ENCODE results near the gene SMIM10. TPM values are rescaled to one million over a fixed set of nuclear protein-coding genes. Genes with fewer than 3 reads are reported as not detected.
"Not testable (repeated sequence)": the region's sequence is repeated elsewhere in the genome, so short reads cannot be mapped to it uniquely, and the experiment has no call there.

SMIM10 gene
- total RNA-seq, 1 donor from 2014 or later = not detected

DNA sequence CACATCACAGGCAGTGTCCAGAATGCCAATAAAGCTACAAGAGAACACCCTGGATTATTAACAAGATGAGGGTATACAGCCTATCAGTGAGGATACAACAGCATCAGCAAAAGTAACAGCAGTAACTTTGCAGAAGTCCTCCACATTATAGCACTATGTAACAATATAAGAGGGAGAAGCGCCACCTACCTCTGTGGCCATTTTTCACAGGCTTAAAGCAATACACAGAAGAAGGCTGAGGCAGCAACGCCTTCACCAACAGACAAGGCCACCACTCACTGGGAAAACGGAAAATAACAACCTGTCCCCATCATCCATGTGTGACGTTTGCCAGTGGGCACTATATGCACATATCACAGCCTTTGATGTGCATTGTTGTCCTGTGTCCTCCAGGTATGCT lies 19.0 kb downstream of the SMIM10 start:
- H3K27me3 Mint-ChIP-seq (ENCODE audit: unreplicated experiment) = peaks cover 2% of the 10 kb centered on the region

DNA sequence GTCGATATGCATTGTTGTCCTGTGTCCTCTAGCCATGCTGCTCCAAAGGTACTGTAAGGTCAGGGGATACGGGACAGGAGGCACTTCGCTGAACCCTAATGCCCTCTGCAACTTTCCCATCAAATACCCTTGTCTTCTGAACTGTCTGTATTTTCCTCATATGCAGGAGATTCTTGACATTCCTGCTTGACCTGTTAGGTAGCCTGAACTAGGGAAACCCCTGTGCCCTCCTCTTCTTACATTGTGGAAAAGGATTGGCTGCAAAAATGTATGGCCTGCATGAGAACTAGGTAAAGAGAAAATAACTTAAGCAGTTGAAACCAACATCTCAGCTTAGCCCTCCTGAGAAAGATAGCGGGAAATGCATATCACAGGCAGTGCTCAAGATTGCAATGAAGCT lies 20.1 kb downstream of the SMIM10 start:
- Mint-ChIP-seq H3K27me3 (ENCODE audit: unreplicated experiment) (peaks cover 2% of the 10 kb centered on the region), H3K4me3 (ENCODE audit: unreplicated experiment) (no peak overlapping the region), H3K9me3 (ENCODE audit: unreplicated experiment) (no peaks in the 10 kb centered on the region), H3K27ac (ENCODE audit: unreplicated experiment) (no peak overlapping the region), H3K4me1 (ENCODE audit: low read depth, unreplicated experiment) (peaks cover 5% of the 10 kb centered on the region), H3K36me3 (ENCODE audit: unreplicated experiment) (no peaks in the 10 kb centered on the region)
- TF ChIP-seq, protein P1, sequence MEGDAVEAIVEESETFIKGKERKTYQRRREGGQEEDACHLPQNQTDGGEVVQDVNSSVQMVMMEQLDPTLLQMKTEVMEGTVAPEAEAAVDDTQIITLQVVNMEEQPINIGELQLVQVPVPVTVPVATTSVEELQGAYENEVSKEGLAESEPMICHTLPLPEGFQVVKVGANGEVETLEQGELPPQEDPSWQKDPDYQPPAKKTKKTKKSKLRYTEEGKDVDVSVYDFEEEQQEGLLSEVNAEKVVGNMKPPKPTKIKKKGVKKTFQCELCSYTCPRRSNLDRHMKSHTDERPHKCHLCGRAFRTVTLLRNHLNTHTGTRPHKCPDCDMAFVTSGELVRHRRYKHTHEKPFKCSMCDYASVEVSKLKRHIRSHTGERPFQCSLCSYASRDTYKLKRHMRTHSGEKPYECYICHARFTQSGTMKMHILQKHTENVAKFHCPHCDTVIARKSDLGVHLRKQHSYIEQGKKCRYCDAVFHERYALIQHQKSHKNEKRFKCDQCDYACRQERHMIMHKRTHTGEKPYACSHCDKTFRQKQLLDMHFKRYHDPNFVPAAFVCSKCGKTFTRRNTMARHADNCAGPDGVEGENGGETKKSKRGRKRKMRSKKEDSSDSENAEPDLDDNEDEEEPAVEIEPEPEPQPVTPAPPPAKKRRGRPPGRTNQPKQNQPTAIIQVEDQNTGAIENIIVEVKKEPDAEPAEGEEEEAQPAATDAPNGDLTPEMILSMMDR (IDR thresholded peaks at IDR 0.05; ENCODE audit: partially characterized antibody, unreplicated experiment) = no peak
- no peak for DNase-seq

More for the DNA sequence above, 19.0 kb downstream of the SMIM10 start:
- H3K27ac Mint-ChIP-seq (ENCODE audit: unreplicated experiment) = no peak overlapping the region
- H3K4me1 Mint-ChIP-seq (ENCODE audit: low read depth, unreplicated experiment) = peaks cover 5% of the 10 kb centered on the region
- TF ChIP-seq, protein P1 (IDR thresholded peaks at IDR 0.05; ENCODE audit: partially characterized antibody, unreplicated experiment) = no peak
- H3K9me3 Mint-ChIP-seq (ENCODE audit: unreplicated experiment) = no peaks in the 10 kb centered on the region
- no peak for DNase-seq
- H3K4me3 Mint-ChIP-seq (ENCODE audit: unreplicated experiment) = no peak overlapping the region
- no peaks in the 10 kb centered on the region for H3K36me3 Mint-ChIP-seq (ENCODE audit: unreplicated experiment)

DNA sequence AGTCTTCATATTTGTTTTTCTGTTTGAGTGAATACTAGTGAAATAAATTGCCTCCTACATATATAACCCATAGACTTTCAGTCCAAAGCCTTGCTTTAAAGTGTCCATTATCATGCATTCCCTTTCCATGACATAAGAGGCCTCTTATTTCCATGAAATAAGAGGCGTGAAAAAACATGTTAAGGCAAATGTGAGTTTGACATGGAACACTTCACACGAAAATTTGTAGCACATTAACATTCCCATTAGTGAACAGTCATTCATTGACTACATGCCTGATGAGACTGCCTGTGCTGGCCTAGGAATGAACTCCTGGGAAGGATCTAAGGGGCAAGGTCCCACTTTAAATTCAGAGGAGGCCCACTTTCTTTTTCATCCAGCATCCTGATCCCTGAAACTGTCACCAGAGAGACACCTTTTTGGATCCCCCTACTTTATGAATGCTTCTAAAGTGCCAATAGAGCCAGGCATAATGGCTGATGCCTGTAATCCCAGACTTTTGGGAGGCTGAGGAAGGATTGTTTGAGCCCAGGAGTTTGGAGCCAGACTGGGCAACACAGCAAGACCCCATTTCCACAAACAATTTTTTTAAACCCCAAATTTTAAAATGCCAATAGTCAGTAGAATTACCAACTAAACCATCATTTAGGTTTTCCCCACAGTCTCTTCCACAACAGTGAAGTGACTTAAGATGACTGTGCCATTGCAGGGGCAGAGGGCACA lies 24.9 kb downstream of the SMIM10 start:
- Mint-ChIP-seq H3K36me3 (ENCODE audit: unreplicated experiment) (no peaks in the 10 kb centered on the region), H3K9me3 (ENCODE audit: unreplicated experiment) (peaks cover 2% of the 10 kb centered on the region), H3K27me3 (ENCODE audit: unreplicated experiment) (no peaks in the 10 kb centered on the region), H3K4me3 (ENCODE audit: unreplicated experiment) (no peak overlapping the region), H3K27ac (ENCODE audit: unreplicated experiment) (no peak overlapping the region), H3K4me1 (ENCODE audit: low read depth, unreplicated experiment) (peaks cover 9% of the 10 kb centered on the region)
- TF ChIP-seq, protein P1 (IDR thresholded peaks at IDR 0.05; ENCODE audit: partially characterized antibody, unreplicated experiment) = no peak
- DNase-seq = no peak

DNA sequence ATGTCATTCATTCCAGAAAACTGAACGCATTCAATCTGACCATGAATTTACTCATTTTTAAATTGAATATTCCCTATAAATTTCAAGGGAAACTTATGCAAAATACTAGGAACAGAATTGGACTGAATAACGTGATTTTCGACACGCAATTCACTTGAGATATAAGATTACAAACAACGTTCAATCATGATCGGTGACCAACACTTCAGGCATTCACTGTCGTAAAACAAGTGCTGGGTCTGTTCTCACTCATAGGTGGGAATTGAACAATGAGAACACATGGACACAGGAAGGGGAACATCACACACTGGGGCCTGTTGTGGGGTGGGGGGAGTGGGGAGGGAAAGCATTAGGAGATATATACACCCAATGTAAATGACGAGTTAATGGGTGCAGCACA lies 29.1 kb downstream of the SMIM10 start:
- DNase-seq; H3K36me3 Mint-ChIP-seq (ENCODE audit: unreplicated experiment); H3K27ac Mint-ChIP-seq (ENCODE audit: unreplicated experiment); H3K27me3 Mint-ChIP-seq (ENCODE audit: unreplicated experiment): not testable (repeated sequence)
- H3K9me3 Mint-ChIP-seq (ENCODE audit: unreplicated experiment) = peaks cover 11% of the 10 kb centered on the region
- peaks cover 15% of the 10 kb centered on the region for H3K4me1 Mint-ChIP-seq (ENCODE audit: low read depth, unreplicated experiment)
- peak overlapping the region; percentile 25 for H3K4me3 Mint-ChIP-seq (ENCODE audit: unreplicated experiment)

DNA sequence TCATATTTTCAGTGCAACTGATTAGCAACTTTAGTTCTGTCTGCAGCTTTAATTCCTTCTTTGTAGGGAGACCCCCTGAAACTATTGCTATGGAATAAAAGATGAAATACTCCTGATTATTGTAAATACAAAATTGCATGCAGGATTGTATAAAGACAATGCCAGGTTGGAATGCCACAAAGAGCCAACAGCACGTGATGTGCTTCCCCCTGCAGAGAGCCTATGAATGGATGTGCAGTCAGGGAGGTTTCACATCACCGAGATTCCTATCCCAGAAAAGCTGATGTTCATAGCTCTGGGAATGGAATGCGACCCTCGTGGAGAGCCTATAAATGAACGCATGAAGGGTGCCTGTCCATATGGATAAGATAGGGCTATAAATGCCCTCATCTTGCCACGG lies 33.0 kb downstream of the SMIM10 start:
- H3K9me3 Mint-ChIP-seq (ENCODE audit: unreplicated experiment); H3K27ac Mint-ChIP-seq (ENCODE audit: unreplicated experiment); H3K36me3 Mint-ChIP-seq (ENCODE audit: unreplicated experiment); DNase-seq; H3K27me3 Mint-ChIP-seq (ENCODE audit: unreplicated experiment): not testable (repeated sequence)
- peak overlapping the region; percentile 87 for H3K4me3 Mint-ChIP-seq (ENCODE audit: unreplicated experiment)
- H3K4me1 Mint-ChIP-seq (ENCODE audit: low read depth, unreplicated experiment) = peaks cover 11% of the 10 kb centered on the region

DNA sequence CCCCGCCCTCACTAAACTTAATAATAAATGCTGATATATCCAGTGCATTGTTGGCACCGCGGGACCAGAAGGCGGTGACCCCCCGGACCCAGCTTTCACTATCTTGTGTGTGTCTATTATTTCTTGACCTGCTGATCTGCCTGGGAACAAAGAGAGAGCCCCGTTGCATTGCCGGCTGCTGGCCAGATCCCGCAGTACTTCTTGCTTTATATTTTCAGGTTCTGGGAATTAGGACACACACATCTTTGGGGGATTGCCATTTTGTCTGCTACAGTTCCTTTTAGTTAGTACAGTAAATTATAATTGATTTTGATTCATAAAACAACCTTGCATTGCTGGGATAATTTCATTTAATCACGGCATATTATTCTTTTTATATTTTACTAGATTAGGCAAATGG lies 33.7 kb downstream of the SMIM10 start:
- Mint-ChIP-seq H3K4me1 (ENCODE audit: low read depth, unreplicated experiment) (peaks cover 10% of the 10 kb centered on the region), H3K36me3 (ENCODE audit: unreplicated experiment) (no peaks in the 10 kb centered on the region), H3K27ac (ENCODE audit: unreplicated experiment) (no peak overlapping the region), H3K27me3 (ENCODE audit: unreplicated experiment) (peaks cover 6% of the 10 kb centered on the region), H3K4me3 (ENCODE audit: unreplicated experiment) (peak overlapping the region; percentile 59), H3K9me3 (ENCODE audit: unreplicated experiment) (peaks cover 10% of the 10 kb centered on the region)
- DNase-seq = no peak
- TF ChIP-seq, protein P1 (IDR thresholded peaks at IDR 0.05; ENCODE audit: partially characterized antibody, unreplicated experiment) = no peak

DNA sequence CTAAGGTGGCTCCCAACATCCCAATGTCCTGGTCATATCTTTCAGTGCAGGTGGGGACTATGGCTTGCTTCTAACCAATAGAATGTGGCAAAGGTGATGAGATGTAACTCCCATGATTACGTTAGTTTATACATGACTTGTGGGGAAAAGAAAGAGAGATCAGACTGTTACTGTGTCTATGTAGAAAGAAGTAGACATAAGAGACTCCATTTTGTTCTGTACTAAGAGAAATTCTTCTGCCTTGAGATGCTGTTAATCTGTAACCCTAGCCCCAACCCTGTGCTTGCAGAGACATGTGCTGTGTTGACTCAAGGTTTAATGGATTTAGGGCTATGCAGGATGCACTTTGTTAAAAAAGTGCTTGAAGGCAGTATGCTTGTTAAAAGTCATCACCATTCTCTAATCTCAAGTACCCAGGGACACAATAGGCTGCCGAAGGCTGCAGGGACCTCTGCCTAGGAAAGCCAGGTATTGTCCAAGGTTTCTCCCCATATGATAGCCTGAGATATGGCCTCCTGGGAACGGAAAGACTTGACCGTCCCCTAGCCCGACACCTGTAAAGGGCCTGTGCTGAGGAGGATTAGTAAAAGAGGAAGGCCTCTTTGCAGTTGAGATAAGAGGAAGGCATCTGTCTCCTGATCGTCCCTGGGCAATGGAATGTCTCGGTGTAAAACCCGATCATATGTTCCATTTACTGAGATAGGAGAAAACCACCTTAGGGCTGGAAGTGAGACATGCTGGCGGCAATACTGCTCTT lies 39.6 kb downstream of the SMIM10 start:
- not testable (repeated sequence) for H3K36me3 Mint-ChIP-seq (ENCODE audit: unreplicated experiment); DNase-seq; H3K4me3 Mint-ChIP-seq (ENCODE audit: unreplicated experiment); H3K4me1 Mint-ChIP-seq (ENCODE audit: low read depth, unreplicated experiment); H3K27ac Mint-ChIP-seq (ENCODE audit: unreplicated experiment); H3K27me3 Mint-ChIP-seq (ENCODE audit: unreplicated experiment); H3K9me3 Mint-ChIP-seq (ENCODE audit: unreplicated experiment)

Measured in glutamatergic neuron (in vitro differentiated cells).